Calu3 (cell line): ENCODE results near the gene EPHB2. TPM values are rescaled to one million over a fixed set of nuclear protein-coding genes. Genes with fewer than 3 reads are reported as not detected.

ENCODE experiments used
- BruUV-seq: library from RNA; stranded (reverse); fragments of 400-500 nt; replicated peaks from 2 replicates; lab custom pipeline; 2021; lab: Mats Ljungman, UMichigan
- CTCF ChIA-PET: fragments of 300-600 bp; sonication (Branson Sonifier 250); formaldehyde crosslinking; loops from one replicate; lab custom pipeline; 2022; ENCODE audit warnings: antibody characterized with exemption; lab: Charles Lee
- DNase-seq: peaks from one replicate; pipeline ENCODE4 v3.0.0; 2022
- H3K27ac Mint-ChIP-seq: one replicate; pipeline ENCODE4 v1.8.0; 2022; ENCODE audit warnings: mixed read lengths; ENCODE audit not compliant: unreplicated experiment
- H3K27me3 Mint-ChIP-seq: one replicate; pipeline ENCODE4 v1.8.0; 2022; ENCODE audit warnings: mixed read lengths; ENCODE audit not compliant: unreplicated experiment
- H3K36me3 Mint-ChIP-seq: one replicate; pipeline ENCODE4 v1.8.0; 2022; ENCODE audit warnings: mild to moderate bottlenecking, moderate library complexity, mixed read lengths; ENCODE audit not compliant: insufficient read depth, unreplicated experiment
- H3K4me1 Mint-ChIP-seq: one replicate; pipeline ENCODE4 v1.8.0; 2022; ENCODE audit warnings: mild to moderate bottlenecking, low read depth, mixed read lengths; ENCODE audit not compliant: unreplicated experiment
- H3K4me3 Mint-ChIP-seq: one replicate; pipeline ENCODE4 v1.8.0; 2022; ENCODE audit warnings: mild to moderate bottlenecking, low read depth, moderate library complexity, mixed read lengths; ENCODE audit not compliant: unreplicated experiment
- H3K9me3 Mint-ChIP-seq: one replicate; pipeline ENCODE4 v1.8.0; 2022; ENCODE audit warnings: low read depth, mixed read lengths; ENCODE audit not compliant: unreplicated experiment
- intact Hi-C: fragments of 100-400 bp; cut with micrococcal nuclease; formaldehyde crosslinking; loops from one replicate; pipeline ENCODE4 v1.10.0; 2022; ENCODE audit not compliant: unreplicated experiment
- total RNA-seq: library from RNA; stranded (reverse); gene quantifications from 2 replicates; pipeline ENCODE4 v1.2.3, GENCODE V29; 2022
- TF ChIP-seq, protein P1 (sequence below): fragments of 200-600 bp; IDR thresholded peaks from one replicate; pipeline ENCODE4 v1.8.0; 2022; ENCODE audit warnings: antibody characterized with exemption; ENCODE audit not compliant: unreplicated experiment

EPHB2 gene
- total RNA-seq, 1 experiment from 2014 or later, result 19.3 TPM

DNA sequence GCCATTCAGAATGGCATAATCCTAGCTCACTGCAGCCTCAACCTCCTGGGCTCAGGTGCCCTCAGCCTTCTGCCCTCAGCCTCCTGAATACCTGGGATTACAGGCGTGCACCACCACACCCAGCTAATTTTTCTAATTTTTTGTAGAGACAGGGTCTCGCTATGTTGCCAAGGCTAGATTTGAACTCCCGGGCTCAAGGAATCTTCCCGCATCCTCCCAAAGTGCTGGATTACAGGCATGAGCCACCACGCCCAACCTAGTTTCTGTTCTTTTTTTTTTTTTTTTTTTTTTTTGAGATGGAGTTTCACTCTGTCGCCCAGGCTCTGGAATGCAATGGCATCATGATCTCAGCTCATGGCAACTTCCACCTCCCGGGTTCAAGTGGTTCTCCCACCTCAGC is 153.1 kb downstream of the EPHB2 start:
- no peak for DNase-seq
- Mint-ChIP-seq H3K27me3 (no peaks in the 10 kb centered on the region), H3K4me3 (no peak overlapping the region), H3K36me3 (no peaks in the 10 kb centered on the region), H3K9me3 (no peaks in the 10 kb centered on the region), H3K27ac (no peak overlapping the region), H3K4me1 (no peaks in the 10 kb centered on the region)
- CTCF ChIA-PET, result no interaction called here
- intact Hi-C loops, result no loop called here
- BruUV-seq, result no TSS peak
- TF ChIP-seq, protein P1, sequence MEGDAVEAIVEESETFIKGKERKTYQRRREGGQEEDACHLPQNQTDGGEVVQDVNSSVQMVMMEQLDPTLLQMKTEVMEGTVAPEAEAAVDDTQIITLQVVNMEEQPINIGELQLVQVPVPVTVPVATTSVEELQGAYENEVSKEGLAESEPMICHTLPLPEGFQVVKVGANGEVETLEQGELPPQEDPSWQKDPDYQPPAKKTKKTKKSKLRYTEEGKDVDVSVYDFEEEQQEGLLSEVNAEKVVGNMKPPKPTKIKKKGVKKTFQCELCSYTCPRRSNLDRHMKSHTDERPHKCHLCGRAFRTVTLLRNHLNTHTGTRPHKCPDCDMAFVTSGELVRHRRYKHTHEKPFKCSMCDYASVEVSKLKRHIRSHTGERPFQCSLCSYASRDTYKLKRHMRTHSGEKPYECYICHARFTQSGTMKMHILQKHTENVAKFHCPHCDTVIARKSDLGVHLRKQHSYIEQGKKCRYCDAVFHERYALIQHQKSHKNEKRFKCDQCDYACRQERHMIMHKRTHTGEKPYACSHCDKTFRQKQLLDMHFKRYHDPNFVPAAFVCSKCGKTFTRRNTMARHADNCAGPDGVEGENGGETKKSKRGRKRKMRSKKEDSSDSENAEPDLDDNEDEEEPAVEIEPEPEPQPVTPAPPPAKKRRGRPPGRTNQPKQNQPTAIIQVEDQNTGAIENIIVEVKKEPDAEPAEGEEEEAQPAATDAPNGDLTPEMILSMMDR, result no peak

GRCh38 chr1:22864886-22865285 is 154.2 kb downstream of the EPHB2 start:
- Mint-ChIP-seq H3K27me3 (no peaks in the 10 kb centered on the region), H3K4me1 (no peaks in the 10 kb centered on the region), H3K9me3 (no peaks in the 10 kb centered on the region), H3K36me3 (no peaks in the 10 kb centered on the region), H3K27ac (no peak overlapping the region), H3K4me3 (no peak overlapping the region)
- TF ChIP-seq, protein P1, result no peak
- DNase-seq, result no peak
- no TSS peak for BruUV-seq
- intact Hi-C loops, result no loop called here
- CTCF ChIA-PET, result interaction anchor here (0.6 kb wide), 1 partner anchor 67 kb away, joined by 4 read pairs; no protein-coding TSS in a partner anchor

DNA sequence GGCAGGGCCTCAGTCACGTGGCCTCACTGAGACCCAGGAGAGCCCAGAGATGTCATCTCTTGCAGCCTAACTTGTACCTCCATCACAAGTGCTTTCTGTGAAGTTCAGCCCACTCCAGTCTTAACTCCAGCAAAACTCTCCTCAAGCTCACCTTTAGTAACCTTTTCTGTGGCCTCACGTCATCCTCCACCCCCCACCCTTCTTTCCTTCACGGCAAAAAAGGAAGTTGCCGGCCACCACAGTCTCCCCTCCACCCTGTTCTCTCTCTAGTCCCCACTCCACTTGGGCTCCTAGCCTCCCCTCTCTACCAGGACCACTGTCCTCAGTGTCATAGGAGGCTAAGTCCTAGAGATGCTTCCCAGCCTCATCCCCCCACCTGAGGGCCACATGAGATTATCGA is 155.1 kb downstream of the EPHB2 start:
- no peaks in the 10 kb centered on the region for H3K9me3 Mint-ChIP-seq
- no peak overlapping the region for H3K27ac Mint-ChIP-seq
- TF ChIP-seq, protein P1, result no peak
- intact Hi-C loops, result no loop called here
- BruUV-seq, result no TSS peak
- H3K4me3 Mint-ChIP-seq, result no peak overlapping the region
- no peaks in the 10 kb centered on the region for H3K4me1 Mint-ChIP-seq
- no peak for DNase-seq
- CTCF ChIA-PET, result no interaction called here
- no peaks in the 10 kb centered on the region for H3K27me3 Mint-ChIP-seq
- H3K36me3 Mint-ChIP-seq, result no peaks in the 10 kb centered on the region

DNA sequence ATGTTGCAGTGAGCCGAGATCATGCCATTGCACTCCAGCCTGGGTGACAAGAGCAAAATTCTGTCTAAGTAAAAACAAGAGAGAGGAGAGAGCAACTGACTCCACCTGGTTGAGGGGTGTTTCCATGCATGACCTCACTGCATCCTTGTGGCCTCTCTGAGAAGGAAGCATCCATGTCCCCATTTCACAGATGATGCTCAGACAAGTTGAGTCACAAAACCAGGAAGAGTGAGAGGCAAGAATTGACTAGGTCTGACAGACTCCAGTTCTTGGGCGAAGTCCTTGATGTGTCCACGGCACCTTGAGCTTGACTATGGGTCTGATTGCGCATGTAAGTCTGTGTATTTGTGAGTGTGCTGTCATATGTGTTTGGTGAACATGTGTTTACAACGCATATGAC is 156.2 kb downstream of the EPHB2 start:
- no TSS peak for BruUV-seq
- Mint-ChIP-seq H3K36me3 (no peaks in the 10 kb centered on the region), H3K4me1 (no peaks in the 10 kb centered on the region), H3K27ac (no peak overlapping the region), H3K9me3 (no peaks in the 10 kb centered on the region), H3K4me3 (no peak overlapping the region), H3K27me3 (no peaks in the 10 kb centered on the region)
- intact Hi-C loops, result no loop called here
- TF ChIP-seq, protein P1, result no peak
- CTCF ChIA-PET, result no interaction called here
- DNase-seq, result no peak
